Kidney epithelial cell (primary cell): ENCODE measurements around the gene EFCAB12. TPM values are rescaled to one million over a fixed set of nuclear protein-coding genes. Genes with fewer than 3 reads are reported as not detected.
A peak's percentile ranks its signal among the peaks of the same experiment; 100 is the strongest.

Experiments used
- DNase-seq: peaks from one replicate; pipeline ENCODE4 v3.0.0-alpha.2; 2010; ENCODE audit warnings: low read depth
- H3K27me3 ChIP-seq: 2 replicates; pipeline ENCODE4 v1.6.0; 2011; ENCODE audit warnings: low read length; ENCODE audit not compliant: control insufficient read depth, insufficient read depth
- H3K36me3 ChIP-seq: 2 replicates; pipeline ENCODE4 v1.5.1; 2011; ENCODE audit warnings: low read length; ENCODE audit not compliant: control insufficient read depth, insufficient read depth
- H3K4me3 ChIP-seq: 2 replicates; pipeline ENCODE4 v1.5.1; 2011; ENCODE audit warnings: low read depth, mild to moderate bottlenecking, control low read depth, low read length
- CTCF ChIP-seq: IDR thresholded peaks from 2 replicates; pipeline ENCODE4 v1.5.1; 2011; ENCODE audit warnings: mild to moderate bottlenecking, moderate library complexity, low read length, control low read depth, inconsistent platforms; ENCODE audit not compliant: insufficient read depth, poor library complexity, severe bottlenecking
- total RNA-seq: library from RNA; depleted of rRNA; stranded (reverse); fragments of >200 nt; gene quantifications from 2 replicates; pipeline ENCODE4 v1.2.3, GENCODE V29; 2015

The EFCAB12 gene
- total RNA-seq, 1 donor from 2014 or later: not detected

GRCh38 chr3:129442486-129442885, 14.1 kb upstream of the EFCAB12 start:
- no peak for DNase-seq
- H3K36me3 ChIP-seq: no peaks in the 10 kb centered on the region
- no peak for TF ChIP-seq CTCF
- no peak overlapping the region for H3K4me3 ChIP-seq
- H3K27me3 ChIP-seq: no peaks in the 10 kb centered on the region

GRCh38 chr3:129441782-129442181, 13.3 kb upstream of the EFCAB12 start:
- TF ChIP-seq CTCF: peak; percentile 2
- no peak for DNase-seq
- no peaks in the 10 kb centered on the region for H3K36me3 ChIP-seq
- no peak overlapping the region for H3K4me3 ChIP-seq
- no peaks in the 10 kb centered on the region for H3K27me3 ChIP-seq

DNA sequence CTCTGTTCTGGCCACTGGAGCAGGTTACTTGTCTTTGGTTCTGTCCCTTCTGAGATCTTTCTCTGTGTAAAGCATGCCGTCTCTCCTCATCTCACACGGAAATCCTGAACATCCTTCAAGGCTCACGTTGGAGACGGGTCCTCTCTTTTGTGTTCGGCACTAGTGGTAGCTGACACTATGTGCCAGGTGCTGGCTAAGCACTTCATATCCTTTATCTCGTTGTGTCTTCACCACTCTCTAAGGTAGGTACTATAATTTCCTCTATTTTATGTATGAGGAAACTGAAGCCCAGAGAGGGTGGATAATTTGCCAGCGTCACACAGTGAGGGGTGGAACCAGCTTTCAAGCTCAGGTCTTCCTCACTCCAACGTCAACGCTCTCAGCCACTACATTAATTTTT, 12.8 kb upstream of the EFCAB12 start:
- no peak for TF ChIP-seq CTCF
- Histone ChIP-seq H3K36me3 (no peaks in the 10 kb centered on the region), H3K27me3 (no peaks in the 10 kb centered on the region), H3K4me3 (peak overlapping the region; percentile 98)
- DNase-seq: no peak

DNA sequence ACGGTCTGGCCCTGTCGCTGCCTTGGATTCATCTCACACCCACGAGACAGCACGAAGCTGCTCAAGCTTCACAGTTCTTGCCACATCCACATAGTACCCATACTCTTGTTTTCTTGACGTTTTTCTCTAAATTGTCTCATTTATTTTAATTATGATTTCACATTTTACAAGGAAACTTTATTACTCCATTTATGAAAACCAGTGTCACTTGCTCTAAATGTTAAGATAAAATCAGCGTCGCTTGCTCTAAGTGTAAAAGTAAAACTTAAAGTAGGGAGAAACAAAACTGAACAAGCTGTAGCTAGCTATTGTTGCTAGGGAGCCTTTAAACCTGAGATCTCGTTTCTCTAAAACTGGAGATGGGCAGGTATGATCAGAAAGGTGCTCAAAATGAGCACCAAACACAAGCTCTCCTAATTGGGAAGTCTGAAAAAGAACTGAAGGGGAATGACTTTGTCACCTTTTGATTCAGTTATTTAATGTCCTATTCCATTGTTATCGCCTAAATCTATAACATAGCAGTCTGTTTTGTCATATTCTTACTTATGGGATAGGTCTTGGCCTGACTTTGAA, 12.3 kb upstream of the EFCAB12 start:
- Histone ChIP-seq H3K36me3 (no peaks in the 10 kb centered on the region), H3K27me3 (no peaks in the 10 kb centered on the region), H3K4me3 (peak overlapping the region; percentile 98)
- TF ChIP-seq CTCF: no peak
- no peak for DNase-seq

DNA sequence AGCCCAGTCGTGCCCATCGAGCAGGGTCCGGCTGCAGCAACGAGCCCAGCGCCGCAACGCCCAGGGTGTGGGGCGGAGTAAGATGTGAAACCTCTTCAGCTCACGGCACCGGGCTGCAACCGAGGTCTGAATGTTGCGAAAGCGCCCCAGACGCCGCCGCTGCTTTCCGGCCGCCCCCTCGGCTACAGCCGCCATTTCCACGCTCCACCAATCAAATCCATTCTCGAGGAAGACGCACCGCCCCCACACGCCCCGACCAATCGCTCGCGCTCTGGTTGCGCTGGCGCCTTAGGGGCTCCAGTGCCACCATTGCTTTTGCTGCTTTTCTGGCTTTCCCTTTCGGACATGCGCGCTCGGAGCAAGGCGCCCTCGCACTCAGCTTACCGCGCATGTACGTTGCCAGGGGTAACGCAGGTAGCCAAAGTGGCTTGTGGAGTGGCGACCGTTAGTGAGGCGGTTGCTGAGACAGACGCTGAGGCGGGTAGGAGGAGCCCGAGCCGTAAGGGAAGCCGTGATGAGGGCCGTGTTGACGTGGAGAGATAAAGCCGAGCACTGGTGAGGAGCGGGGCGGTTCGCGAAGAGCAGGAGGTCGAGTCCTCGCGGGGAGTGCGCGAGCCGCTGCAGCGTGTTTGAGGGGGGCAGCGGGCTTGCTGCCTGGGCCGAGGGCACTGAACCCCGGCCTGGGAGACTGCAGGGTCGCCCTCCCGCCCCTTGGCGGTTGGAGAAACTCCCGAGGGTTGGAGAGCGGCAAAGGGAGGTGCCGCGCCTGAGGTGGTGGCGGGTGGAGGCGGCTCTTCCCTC, 11.6 kb upstream of the EFCAB12 start, which contains the start of the genes IFT122 and MBD4:
IFT122 (plus strand) TSS at position 408 of the 801 bp plus-strand sequence; CDS start at position 515, 107 bp downstream.
MBD4 (minus strand) TSS at position 132 of the 801 bp plus-strand sequence; CDS start at position 17, 115 bp downstream.
- no peak for TF ChIP-seq CTCF
- no peaks in the 10 kb centered on the region for H3K36me3 ChIP-seq
- DNase-seq: peak; percentile 98
- no peaks in the 10 kb centered on the region for H3K27me3 ChIP-seq
- H3K4me3 ChIP-seq: peak within 1 kb of the TSS; percentile 98
